Lung (tissue), 12 donors: Measurements from ENCODE around the gene DCUN1D1. TPM values are rescaled to one million over a fixed set of nuclear protein-coding genes. Genes with fewer than 3 reads are reported as not detected.

Experiments
- ATAC-seq: fragments of 200-7000 bp; cut with Tn5 transposase; one replicate; pipeline ENCODE4 v1.9.1; 2020; ENCODE audit warnings: moderate number of reproducible peaks; ENCODE audit not compliant: insufficient read depth, low FRiP score
- DNase-seq, 3 donors: peaks; one replicate each; pipeline ENCODE4 v3.0.0-alpha.2; 2013 to 2017
- H3K27ac ChIP-seq, 2 donors: one replicate each; pipeline ENCODE4 v1.5.1; 2013; ENCODE audit warnings: mild to moderate bottlenecking in 2 of 2, moderate library complexity in 2 of 2, control low read depth in 1 of 2, inconsistent platforms in 1 of 2, low read depth in 1 of 2, low read length in 1 of 2
- H3K27me3 ChIP-seq, 3 donors: one replicate each; pipeline ENCODE4 v1.5.1; 2013; ENCODE audit warnings: low read length in 2 of 3; ENCODE audit not compliant: control insufficient read depth in 3 of 3, insufficient read depth in 3 of 3
- H3K36me3 ChIP-seq, 4 donors: one replicate each; pipeline ENCODE4 v1.5.1; 2013; ENCODE audit warnings: low read length in 4 of 4, mild to moderate bottlenecking in 1 of 4, moderate library complexity in 1 of 4; ENCODE audit not compliant: control insufficient read depth in 4 of 4, insufficient read depth in 4 of 4
- H3K4me1 ChIP-seq, 5 donors: one replicate each; pipeline ENCODE4 v1.5.1; 2013; ENCODE audit warnings: low read length in 5 of 5, mild to moderate bottlenecking in 2 of 5, moderate library complexity in 1 of 5; ENCODE audit not compliant: control insufficient read depth in 5 of 5, insufficient read depth in 5 of 5
- H3K4me3 ChIP-seq: one replicate; pipeline ENCODE4 v1.5.1; 2013; ENCODE audit warnings: mild to moderate bottlenecking, control low read depth, moderate library complexity
- H3K9ac ChIP-seq, 2 donors: one replicate each; pipeline ENCODE4 v1.5.1; 2013; ENCODE audit warnings: low read length in 2 of 2, control low read depth in 1 of 2; ENCODE audit not compliant: insufficient read depth in 1 of 2
- H3K9me3 ChIP-seq, 4 donors: one replicate each; pipeline ENCODE4 v1.5.1; 2013; ENCODE audit warnings: low read length in 3 of 4, mild to moderate bottlenecking in 1 of 4, moderate library complexity in 1 of 4; ENCODE audit not compliant: control insufficient read depth in 4 of 4, insufficient read depth in 3 of 4
- WGBS, 2 donors: extraction: QIAGEN DNeasy Blood & Tissue Kit; methylation state at CpG; one replicate each; pipeline ENCODE4 v1.1.7; 2013; 5-methylcytosine and 5-hydroxymethylcytosine counted together
- polyA plus RNA-seq, 2 donors: library from polyadenylated mRNA; stranded (reverse); fragments of 200-250 nt; gene quantifications; one replicate each; pipeline ENCODE4 v1.2.1, GENCODE V29; 2013
- total RNA-seq, 2 donors: library from RNA; depleted of rRNA in 1 of 2; stranded (reverse); fragments of >200 nt in 1 of 2; gene quantifications; one replicate each; pipeline ENCODE4 v1.2.1, GENCODE V29; 2014 to 2021
- TF ChIP-seq, protein P1 (sequence below): IDR thresholded peaks from 2 replicates; pipeline ENCODE4 v1.5.1; 2012; ENCODE audit warnings: mild to moderate bottlenecking; ENCODE audit errors: control extremely low read depth, extremely low read depth
- donor health status: control.
- donor health status: control.
- donor health status: Bipolar disorder and iron deficiency.
- donor health status: healthy.
- donor health status: DM: yes; HTN: yes; CAD: no.

DCUN1D1 gene
- total and polyA plus RNA-seq, 4 donors = 6.8 to 54.7 (median 23.5) TPM

DNA sequence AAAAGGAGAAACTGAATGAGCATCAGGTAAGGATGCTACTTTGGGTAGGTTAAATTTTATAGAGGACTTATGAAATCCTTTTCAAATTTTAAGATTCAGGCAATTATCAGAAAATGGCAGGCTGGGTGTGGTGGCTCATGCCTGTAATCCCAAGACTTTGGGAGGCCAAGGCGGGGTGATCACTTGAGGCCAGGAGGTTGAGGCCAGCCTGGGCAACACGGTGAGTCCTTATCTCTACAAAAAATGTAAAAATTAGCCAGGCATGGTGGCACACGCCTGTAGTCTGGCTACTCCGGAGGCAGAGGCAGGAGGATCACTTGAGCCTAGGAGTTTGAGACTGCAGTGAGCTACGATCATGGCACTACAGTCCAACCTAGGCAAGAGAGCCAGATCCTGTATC lies 23.1 kb downstream of the DCUN1D1 start:
- DNase-seq (no peak), ATAC-seq (no peak)
- Histone ChIP-seq H3K36me3 (peaks cover 2 to 16% (median 10%) of the 10 kb centered on the region in 4 donors), H3K9ac (no peak overlapping the region), H3K27ac (no peak overlapping the region), H3K4me1 (peaks cover 0 to 2% (median 0%) of the 10 kb centered on the region in 5 donors), H3K9me3 (no peaks in the 10 kb centered on the region), H3K27me3 (no peaks in the 10 kb centered on the region), H3K4me3 (no peak overlapping the region)
- WGBS, 2 donors = 94 to 95% methylated on average over 5 of the region's 5 CpGs
- TF ChIP-seq, protein P1, sequence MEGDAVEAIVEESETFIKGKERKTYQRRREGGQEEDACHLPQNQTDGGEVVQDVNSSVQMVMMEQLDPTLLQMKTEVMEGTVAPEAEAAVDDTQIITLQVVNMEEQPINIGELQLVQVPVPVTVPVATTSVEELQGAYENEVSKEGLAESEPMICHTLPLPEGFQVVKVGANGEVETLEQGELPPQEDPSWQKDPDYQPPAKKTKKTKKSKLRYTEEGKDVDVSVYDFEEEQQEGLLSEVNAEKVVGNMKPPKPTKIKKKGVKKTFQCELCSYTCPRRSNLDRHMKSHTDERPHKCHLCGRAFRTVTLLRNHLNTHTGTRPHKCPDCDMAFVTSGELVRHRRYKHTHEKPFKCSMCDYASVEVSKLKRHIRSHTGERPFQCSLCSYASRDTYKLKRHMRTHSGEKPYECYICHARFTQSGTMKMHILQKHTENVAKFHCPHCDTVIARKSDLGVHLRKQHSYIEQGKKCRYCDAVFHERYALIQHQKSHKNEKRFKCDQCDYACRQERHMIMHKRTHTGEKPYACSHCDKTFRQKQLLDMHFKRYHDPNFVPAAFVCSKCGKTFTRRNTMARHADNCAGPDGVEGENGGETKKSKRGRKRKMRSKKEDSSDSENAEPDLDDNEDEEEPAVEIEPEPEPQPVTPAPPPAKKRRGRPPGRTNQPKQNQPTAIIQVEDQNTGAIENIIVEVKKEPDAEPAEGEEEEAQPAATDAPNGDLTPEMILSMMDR = no peak

DNA sequence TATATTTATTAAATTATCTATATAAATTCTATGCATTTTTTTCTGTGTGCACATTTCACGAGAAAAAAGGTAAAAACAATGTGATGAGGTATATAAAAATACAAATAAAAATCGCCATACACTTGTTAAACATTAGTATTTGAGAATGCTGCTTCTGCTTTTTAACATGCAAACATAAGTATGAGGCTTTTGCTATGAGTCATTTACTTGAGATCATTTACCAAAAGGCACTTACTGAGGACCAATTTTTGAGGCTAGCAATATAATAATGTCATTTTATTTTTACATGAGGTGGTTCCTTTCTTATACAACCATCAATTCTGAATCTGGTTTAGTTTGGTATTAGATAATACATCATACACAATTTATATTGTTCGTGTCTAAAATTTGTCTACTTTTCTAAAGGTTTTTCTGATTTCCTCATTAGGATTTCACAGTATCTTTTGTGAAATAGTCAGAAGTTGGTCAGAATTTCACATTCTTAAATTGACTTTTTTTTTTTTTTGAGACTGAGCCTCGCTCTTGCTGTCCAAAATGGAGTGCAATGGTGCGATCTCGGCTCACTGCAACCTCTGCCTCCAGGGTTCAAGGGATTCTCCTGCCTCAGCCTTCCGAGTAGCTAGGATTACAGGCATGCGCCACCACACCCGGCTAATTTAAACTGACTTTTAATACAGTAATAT lies 25.6 kb downstream of the DCUN1D1 start:
- DNase-seq (no peak), ATAC-seq (no peak)
- TF ChIP-seq, protein P1 = no peak
- Histone ChIP-seq H3K4me3 (no peak overlapping the region), H3K9ac (no peak overlapping the region), H3K27ac (no peak overlapping the region), H3K36me3 (peaks cover 2 to 12% (median 10%) of the 10 kb centered on the region in 4 donors), H3K9me3 (no peaks in the 10 kb centered on the region), H3K4me1 (peaks cover 0 to 1% (median 0%) of the 10 kb centered on the region in 5 donors), H3K27me3 (no peaks in the 10 kb centered on the region)
- WGBS, 2 donors = 69 to 74% methylated on average over 9 of the region's 9 CpGs

DNA sequence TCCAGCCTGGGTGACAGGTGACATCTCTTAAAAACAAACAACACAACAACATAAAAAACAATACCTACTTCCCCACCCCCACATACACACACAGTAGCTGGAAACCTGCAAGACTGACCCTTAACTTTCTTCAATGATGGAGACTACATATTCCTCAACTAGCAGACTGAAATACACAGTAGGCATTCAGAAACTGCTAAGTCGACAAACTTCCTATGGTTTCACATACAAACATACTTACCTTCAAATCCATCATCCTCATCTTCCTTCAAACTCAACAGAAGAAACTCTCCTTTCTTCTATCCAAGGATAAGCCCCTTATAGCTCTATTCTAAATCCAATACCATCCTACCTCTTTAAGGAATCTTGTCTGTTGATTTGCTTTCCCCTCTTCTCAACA lies 30.6 kb downstream of the DCUN1D1 start:
- TF ChIP-seq, protein P1 = no peak
- no peaks in the 10 kb centered on the region for H3K4me1 ChIP-seq
- no peaks in the 10 kb centered on the region for H3K9me3 ChIP-seq
- H3K27me3 ChIP-seq = no peaks in the 10 kb centered on the region
- 94 to 100% methylated on average over 1 of the region's 1 CpG for WGBS, 2 donors
- H3K27ac ChIP-seq = no peak overlapping the region
- H3K4me3 ChIP-seq = no peak overlapping the region
- DNase-seq (no peak), ATAC-seq (no peak)
- H3K9ac ChIP-seq = no peak overlapping the region
- peaks cover 3 to 20% (median 17%) of the 10 kb centered on the region in 4 donors for H3K36me3 ChIP-seq
